ENCODE results near the gene TSPAN14. TPM values are rescaled to one million over a fixed set of nuclear protein-coding genes. Genes with fewer than 3 reads are reported as not detected.
A peak's percentile ranks its signal among the peaks of the same experiment; 100 is the strongest.

The TSPAN14 gene
- total RNA-seq, 1 donor from 2014 or later = 57.4 TPM

DNA sequence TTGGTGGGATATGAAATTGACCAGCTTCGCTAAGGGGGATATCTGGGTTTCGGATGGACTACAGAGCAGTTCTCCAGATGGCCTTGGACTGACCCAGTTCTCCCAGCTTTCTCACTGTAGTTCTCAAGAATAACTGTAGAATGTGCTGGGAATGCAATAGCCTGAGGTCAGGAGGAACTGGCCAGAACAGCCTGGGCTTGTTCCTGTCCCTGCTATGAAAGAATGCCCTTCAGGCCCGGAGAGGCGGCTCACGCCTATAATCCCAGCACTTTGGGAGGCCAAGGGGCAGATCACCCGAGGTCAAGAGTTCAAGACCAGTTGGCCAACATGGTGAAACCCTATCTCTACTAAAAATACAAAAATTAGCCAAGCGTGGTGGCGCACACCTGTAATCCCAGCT is 12.3 kb upstream of the TSPAN14 start:
- Mint-ChIP-seq H3K4me1 (ENCODE audit: low read depth) (peaks cover 16% of the 10 kb centered on the region), H3K27ac (ENCODE audit: unreplicated experiment) (no peak overlapping the region), H3K4me3 (ENCODE audit: unreplicated experiment) (no peak overlapping the region), H3K27me3 (ENCODE audit: low read depth) (no peaks in the 10 kb centered on the region), H3K9me3 (ENCODE audit: low read depth) (no peaks in the 10 kb centered on the region), H3K36me3 (ENCODE audit: low read depth) (no peaks in the 10 kb centered on the region)
- no peak for DNase-seq (ENCODE audit: low spot score)
- TF ChIP-seq, protein P1, sequence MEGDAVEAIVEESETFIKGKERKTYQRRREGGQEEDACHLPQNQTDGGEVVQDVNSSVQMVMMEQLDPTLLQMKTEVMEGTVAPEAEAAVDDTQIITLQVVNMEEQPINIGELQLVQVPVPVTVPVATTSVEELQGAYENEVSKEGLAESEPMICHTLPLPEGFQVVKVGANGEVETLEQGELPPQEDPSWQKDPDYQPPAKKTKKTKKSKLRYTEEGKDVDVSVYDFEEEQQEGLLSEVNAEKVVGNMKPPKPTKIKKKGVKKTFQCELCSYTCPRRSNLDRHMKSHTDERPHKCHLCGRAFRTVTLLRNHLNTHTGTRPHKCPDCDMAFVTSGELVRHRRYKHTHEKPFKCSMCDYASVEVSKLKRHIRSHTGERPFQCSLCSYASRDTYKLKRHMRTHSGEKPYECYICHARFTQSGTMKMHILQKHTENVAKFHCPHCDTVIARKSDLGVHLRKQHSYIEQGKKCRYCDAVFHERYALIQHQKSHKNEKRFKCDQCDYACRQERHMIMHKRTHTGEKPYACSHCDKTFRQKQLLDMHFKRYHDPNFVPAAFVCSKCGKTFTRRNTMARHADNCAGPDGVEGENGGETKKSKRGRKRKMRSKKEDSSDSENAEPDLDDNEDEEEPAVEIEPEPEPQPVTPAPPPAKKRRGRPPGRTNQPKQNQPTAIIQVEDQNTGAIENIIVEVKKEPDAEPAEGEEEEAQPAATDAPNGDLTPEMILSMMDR (IDR thresholded peaks at IDR 0.05) = no peak

DNA sequence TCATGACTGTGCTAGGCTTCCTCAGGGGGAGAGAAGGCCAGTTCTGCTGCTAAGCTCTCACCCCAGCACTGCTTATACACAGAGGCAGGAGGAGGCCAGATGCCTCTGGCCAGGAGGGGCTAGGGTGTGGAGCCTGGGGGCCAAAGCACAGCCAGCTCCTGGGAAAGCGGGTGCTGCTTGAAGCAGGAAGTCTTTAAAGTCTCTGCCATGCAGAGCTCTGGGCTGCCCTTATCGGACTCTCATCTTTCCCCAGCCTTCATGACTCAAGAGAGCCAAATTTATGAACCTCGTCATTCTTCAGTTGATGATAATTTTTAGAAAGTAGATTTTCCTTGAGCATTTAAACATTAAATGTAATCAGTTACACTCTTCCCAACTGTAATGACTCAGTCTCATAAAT is 11.2 kb upstream of the TSPAN14 start:
- TF ChIP-seq, protein P1 (IDR thresholded peaks at IDR 0.05) = no peak
- no peak overlapping the region for H3K27ac Mint-ChIP-seq (ENCODE audit: unreplicated experiment)
- peaks cover 4% of the 10 kb centered on the region for H3K27me3 Mint-ChIP-seq (ENCODE audit: low read depth)
- H3K36me3 Mint-ChIP-seq (ENCODE audit: low read depth) = no peaks in the 10 kb centered on the region
- peaks cover 16% of the 10 kb centered on the region for H3K4me1 Mint-ChIP-seq (ENCODE audit: low read depth)
- H3K4me3 Mint-ChIP-seq (ENCODE audit: unreplicated experiment) = no peak overlapping the region
- no peak for DNase-seq (ENCODE audit: low spot score)
- H3K9me3 Mint-ChIP-seq (ENCODE audit: low read depth) = no peaks in the 10 kb centered on the region

DNA sequence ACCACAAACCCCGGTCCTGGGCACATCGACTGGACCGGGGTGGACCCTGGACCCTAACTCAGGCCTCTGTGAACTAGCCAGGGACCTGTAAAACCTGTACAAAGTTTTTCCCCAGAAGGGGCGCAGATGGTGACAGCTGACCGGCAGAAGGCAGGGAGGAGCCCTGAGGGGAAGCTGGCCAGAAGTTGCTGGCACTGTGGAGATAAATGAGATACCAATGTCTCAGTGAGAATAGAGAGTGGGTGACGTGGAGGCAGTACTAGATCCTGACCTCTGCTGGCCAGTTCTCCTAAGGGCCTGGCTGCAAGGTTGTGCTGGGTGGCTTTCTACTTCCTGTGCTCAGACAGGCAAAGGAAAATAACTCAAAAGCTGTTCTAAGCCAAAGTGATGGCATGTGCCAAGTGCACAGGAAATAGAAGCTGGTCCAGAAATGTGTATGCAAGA is 10.6 kb upstream of the TSPAN14 start:
- Mint-ChIP-seq H3K4me1 (ENCODE audit: low read depth) (peaks cover 16% of the 10 kb centered on the region), H3K9me3 (ENCODE audit: low read depth) (no peaks in the 10 kb centered on the region), H3K27ac (ENCODE audit: unreplicated experiment) (no peak overlapping the region), H3K27me3 (ENCODE audit: low read depth) (peaks cover 4% of the 10 kb centered on the region), H3K36me3 (ENCODE audit: low read depth) (no peaks in the 10 kb centered on the region), H3K4me3 (ENCODE audit: unreplicated experiment) (no peak overlapping the region)
- DNase-seq (ENCODE audit: low spot score) = no peak
- TF ChIP-seq, protein P1 (IDR thresholded peaks at IDR 0.05) = peak; percentile 59

DNA sequence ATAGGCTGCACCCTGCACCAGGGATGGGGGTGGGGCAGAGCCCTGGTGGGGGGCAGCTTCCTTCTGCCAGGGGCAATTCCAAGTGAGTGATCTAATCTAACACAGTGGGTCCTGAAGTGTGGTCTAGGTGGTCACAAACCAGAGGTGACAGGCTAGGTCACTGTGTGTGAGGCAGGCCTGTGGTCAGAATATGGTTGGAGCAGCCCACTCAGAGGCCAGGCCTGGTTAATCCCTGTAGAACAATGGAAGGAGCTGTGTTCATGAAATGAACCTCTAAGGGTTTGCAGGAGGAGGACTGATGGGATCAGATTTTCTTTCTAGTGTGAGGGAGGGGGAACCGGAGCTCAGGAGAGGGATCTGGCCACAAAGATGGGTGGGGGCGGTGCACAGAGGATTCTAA is 10.0 kb upstream of the TSPAN14 start:
- Mint-ChIP-seq H3K27ac (ENCODE audit: unreplicated experiment) (peak overlapping the region; percentile 70), H3K27me3 (ENCODE audit: low read depth) (peaks cover 4% of the 10 kb centered on the region), H3K36me3 (ENCODE audit: low read depth) (no peaks in the 10 kb centered on the region), H3K4me1 (ENCODE audit: low read depth) (peaks cover 16% of the 10 kb centered on the region), H3K4me3 (ENCODE audit: unreplicated experiment) (no peak overlapping the region), H3K9me3 (ENCODE audit: low read depth) (no peaks in the 10 kb centered on the region)
- TF ChIP-seq, protein P1 (IDR thresholded peaks at IDR 0.05) = no peak
- no peak for DNase-seq (ENCODE audit: low spot score)

DNA sequence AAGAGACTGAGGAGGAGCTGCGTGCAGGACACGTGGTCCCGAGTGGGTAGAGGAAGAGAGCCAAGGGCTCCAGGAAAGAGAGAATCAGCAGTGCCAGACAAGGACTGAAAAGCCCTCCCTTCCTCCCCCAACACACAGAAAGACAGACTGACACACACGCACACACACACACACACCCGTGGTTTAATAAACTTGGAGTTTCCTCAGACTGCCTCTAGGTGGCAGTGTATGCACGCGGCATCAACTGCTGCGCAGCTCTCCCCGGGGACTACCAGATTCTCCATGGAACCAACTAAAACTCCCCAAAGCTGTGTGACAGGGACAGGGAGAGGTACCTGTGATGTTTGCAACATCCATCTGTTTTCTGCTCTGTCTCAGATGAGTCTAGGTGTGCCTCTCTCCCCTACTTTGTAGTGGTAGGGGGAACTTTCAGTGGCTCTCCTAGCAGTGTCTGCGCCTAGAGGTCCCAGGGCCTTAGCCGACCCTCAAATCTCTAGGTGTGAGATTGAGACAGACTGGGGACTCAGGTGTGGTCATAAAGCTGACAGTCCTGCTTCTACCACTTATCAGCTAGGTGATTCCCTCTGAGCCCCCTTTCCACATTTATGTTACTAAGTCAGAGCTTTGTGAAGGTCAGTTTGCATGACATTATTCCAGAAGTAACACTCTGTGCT is 9.3 kb upstream of the TSPAN14 start:
- peaks cover 4% of the 10 kb centered on the region for H3K27me3 Mint-ChIP-seq (ENCODE audit: low read depth)
- TF ChIP-seq, protein P1 (IDR thresholded peaks at IDR 0.05) = peak; percentile 80
- DNase-seq (ENCODE audit: low spot score) = no peak
- peaks cover 16% of the 10 kb centered on the region for H3K4me1 Mint-ChIP-seq (ENCODE audit: low read depth)
- H3K4me3 Mint-ChIP-seq (ENCODE audit: unreplicated experiment) = no peak overlapping the region
- no peaks in the 10 kb centered on the region for H3K9me3 Mint-ChIP-seq (ENCODE audit: low read depth)
- H3K27ac Mint-ChIP-seq (ENCODE audit: unreplicated experiment) = peak overlapping the region; percentile 70
- no peaks in the 10 kb centered on the region for H3K36me3 Mint-ChIP-seq (ENCODE audit: low read depth)
